IMR-90 (cell line): ENCODE results near the gene MRTO4. TPM values are rescaled to one million over a fixed set of nuclear protein-coding genes. Genes with fewer than 3 reads are reported as not detected.

Experiments used
- ATAC-seq: fragments of 200-7000 bp; cut with Tn5 transposase; 2 replicates; pipeline ENCODE4 v1.9.1; 2020; ENCODE audit warnings: low read depth, mild to moderate bottlenecking, moderate library complexity
- BruUV-seq: library from RNA; stranded (reverse); fragments of 400-500 nt; replicated peaks from 2 replicates; lab custom pipeline; 2021; lab: Mats Ljungman, UMichigan
- CTCF ChIA-PET: fragments of 300-600 bp; formaldehyde crosslinking; extraction: SDS; loops from one replicate; lab custom pipeline; 2021; ENCODE audit warnings: antibody characterized with exemption; lab: Yijun Ruan, JAX
- POLR2A ChIA-PET: fragments of 300-600 bp; sonication (Branson Sonifier 250); formaldehyde crosslinking; loops from one replicate; lab custom pipeline; 2022; ENCODE audit warnings: antibody characterized with exemption; ENCODE audit not compliant: unreplicated experiment; lab: Charles Lee
- DNase-seq: peaks from one replicate; pipeline ENCODE4 v3.0.0; 2013
- H2AFZ ChIP-seq: replicated peaks from 2 replicates; pipeline ENCODE3; 2013; ENCODE audit warnings: low read length, mild to moderate bottlenecking; ENCODE audit not compliant: poor library complexity
- H2AK5ac ChIP-seq: 2 replicates; pipeline ENCODE4 v1.6.1; 2013; ENCODE audit warnings: low read depth, low read length, inconsistent platforms
- H2AK9ac ChIP-seq: replicated peaks from 2 replicates; pipeline ENCODE3; 2013; ENCODE audit warnings: mild to moderate bottlenecking, low read depth, low read length, moderate library complexity; ENCODE audit not compliant: poor library complexity
- H2BK120ac ChIP-seq: 2 replicates; pipeline ENCODE4 v1.6.1; 2013; ENCODE audit warnings: low read depth, low read length, inconsistent platforms
- H2BK15ac ChIP-seq: 3 replicates; pipeline ENCODE4 v1.6.1; 2013; ENCODE audit warnings: low read depth, low read length, inconsistent platforms
- H2BK20ac ChIP-seq: 2 replicates; pipeline ENCODE4 v1.6.1; 2013; ENCODE audit warnings: low read depth, mild to moderate bottlenecking, inconsistent platforms, low read length, moderate library complexity
- H2BK5ac ChIP-seq: 2 replicates; pipeline ENCODE4 v1.6.1; 2013; ENCODE audit warnings: mild to moderate bottlenecking, low read depth, low read length, inconsistent platforms; ENCODE audit not compliant: poor library complexity, severe bottlenecking
- H3K14ac ChIP-seq: replicated peaks from 2 replicates; pipeline ENCODE4 v1.6.1; 2013; ENCODE audit warnings: low read depth, low read length, inconsistent platforms
- H3K18ac ChIP-seq: 2 replicates; pipeline ENCODE4 v1.6.1; 2013; ENCODE audit warnings: low read depth, low read length, control low read depth
- H3K23ac ChIP-seq: 2 replicates; pipeline ENCODE4 v1.6.1; 2013; ENCODE audit warnings: low read depth, low read length, inconsistent platforms
- H3K27ac ChIP-seq: 2 replicates; pipeline ENCODE4 v1.5.1; 2013; ENCODE audit warnings: mild to moderate bottlenecking, control low read depth, low read length; ENCODE audit not compliant: insufficient read depth
- H3K27me3 ChIP-seq: 2 replicates; pipeline ENCODE4 v1.6.1; 2013; ENCODE audit warnings: low read length; ENCODE audit not compliant: control insufficient read depth, insufficient read depth
- H3K36me3 ChIP-seq: 2 replicates; pipeline ENCODE4 v1.6.1; 2013; ENCODE audit warnings: low read length, mixed read lengths; ENCODE audit not compliant: control insufficient read depth, insufficient read depth
- H3K4ac ChIP-seq: 2 replicates; pipeline ENCODE4 v1.6.1; 2013; ENCODE audit warnings: low read depth, low read length, inconsistent platforms
- H3K4me1 ChIP-seq: 2 replicates; pipeline ENCODE4 v1.6.1; 2013; ENCODE audit warnings: low read length, mixed read lengths; ENCODE audit not compliant: control insufficient read depth, insufficient read depth
- H3K4me2 ChIP-seq: 2 replicates; pipeline ENCODE4 v1.6.1; 2013; ENCODE audit warnings: low read depth, mild to moderate bottlenecking, control low read depth, low read length, moderate library complexity
- H3K4me3 ChIP-seq: 2 replicates; pipeline ENCODE4 v1.5.1; 2013; ENCODE audit warnings: low read depth, mild to moderate bottlenecking, control low read depth, low read length, moderate library complexity; ENCODE audit not compliant: insufficient read depth
- H3K56ac ChIP-seq: 2 replicates; pipeline ENCODE4 v1.6.1; 2013; ENCODE audit warnings: low read length, inconsistent platforms; ENCODE audit not compliant: insufficient read depth; ENCODE audit errors: extremely low read depth
- H3K79me1 ChIP-seq, 2 experiments: 2 replicates each; pipeline ENCODE4 v1.6.1; 2013; ENCODE audit warnings: low read length in 2 of 2, inconsistent platforms in 1 of 2, low read depth in 1 of 2
- H3K9ac ChIP-seq: 2 replicates; pipeline ENCODE4 v1.6.1; 2013; ENCODE audit warnings: low read depth, low read length, control low read depth
- H3K9me1 ChIP-seq: 2 replicates; pipeline ENCODE4 v1.6.1; 2013; ENCODE audit warnings: low read length, inconsistent platforms; ENCODE audit not compliant: insufficient read depth
- H3K9me3 ChIP-seq: 2 replicates; pipeline ENCODE4 v1.6.1; 2013; ENCODE audit warnings: low read length; ENCODE audit not compliant: control insufficient read depth, insufficient read depth
- H4K20me1 ChIP-seq: 2 replicates; pipeline ENCODE4 v1.6.1; 2013; ENCODE audit warnings: low read length, inconsistent platforms; ENCODE audit not compliant: insufficient read depth
- H4K5ac ChIP-seq: 2 replicates; pipeline ENCODE4 v1.6.1; 2013; ENCODE audit warnings: mild to moderate bottlenecking, low read depth, low read length, control low read depth
- H4K8ac ChIP-seq, 2 experiments: 2 replicates each; pipeline ENCODE4 v1.6.1; 2013; ENCODE audit warnings: low read depth in 2 of 2, low read length in 2 of 2, control low read depth in 1 of 2, inconsistent platforms in 1 of 2
- H4K91ac ChIP-seq: 2 replicates; pipeline ENCODE4 v1.6.1; 2013; ENCODE audit warnings: low read depth, low read length, inconsistent platforms; ENCODE audit not compliant: insufficient read depth
- BHLHE40 ChIP-seq: fragments of 150-350 bp; IDR thresholded peaks from 2 replicates; pipeline ENCODE4 v1.6.1; 2016; ENCODE audit warnings: mild to moderate bottlenecking, low read depth, low read length
- CEBPB ChIP-seq: IDR thresholded peaks from 2 replicates; pipeline ENCODE4 v1.6.1; 2012; ENCODE audit warnings: low read depth, low read length, improper control_type of control experiment
- CHD1 ChIP-seq: IDR thresholded peaks from 2 replicates; pipeline ENCODE4 v1.6.1; 2012; ENCODE audit warnings: low read depth, low read length, improper control_type of control experiment
- CTCF ChIP-seq: conservative IDR thresholded peaks from 2 replicates; pipeline ENCODE4 v1.5.1; 2012; ENCODE audit warnings: mild to moderate bottlenecking, low read depth, low read length, improper control_type of control experiment
- ELK1 ChIP-seq: fragments of 150-350 bp; IDR thresholded peaks from 2 replicates; pipeline ENCODE4 v1.6.1; 2016; ENCODE audit warnings: low read depth, mild to moderate bottlenecking, low read length, moderate library complexity, borderline replicate concordance
- FOS ChIP-seq: fragments of 150-350 bp; IDR thresholded peaks from 2 replicates; pipeline ENCODE4 v1.6.1; 2016; ENCODE audit warnings: low read depth, low read length
- MAFK ChIP-seq: IDR thresholded peaks from 2 replicates; pipeline ENCODE4 v1.6.1; 2012; ENCODE audit warnings: low read depth, low read length, improper control_type of control experiment
- MAZ ChIP-seq: IDR thresholded peaks from 2 replicates; pipeline ENCODE4 v1.6.1; 2012; ENCODE audit warnings: low read depth, mild to moderate bottlenecking, low read length, improper control_type of control experiment, moderate library complexity, borderline replicate concordance
- MXI1 ChIP-seq: IDR thresholded peaks from 2 replicates; pipeline ENCODE4 v1.6.1; 2012; ENCODE audit warnings: low read depth, mild to moderate bottlenecking, low read length, moderate library complexity, borderline replicate concordance
- NFE2L2 ChIP-seq: fragments of 150-350 bp; IDR thresholded peaks from 2 replicates; pipeline ENCODE4 v1.6.1; 2016; ENCODE audit warnings: low read depth, mild to moderate bottlenecking, low read length
- POLR2A ChIP-seq: IDR thresholded peaks from 2 replicates; pipeline ENCODE4 v1.6.1; 2012; ENCODE audit warnings: mild to moderate bottlenecking, low read depth, low read length
- RAD21 ChIP-seq: IDR thresholded peaks from 2 replicates; pipeline ENCODE4 v1.6.1; 2012; ENCODE audit warnings: low read length, improper control_type of control experiment
- RCOR1 ChIP-seq: IDR thresholded peaks from 2 replicates; pipeline ENCODE4 v1.6.1; 2012; ENCODE audit warnings: mild to moderate bottlenecking, low read length, improper control_type of control experiment; ENCODE audit not compliant: insufficient replicate concordance
- RFX5 ChIP-seq: IDR thresholded peaks from 2 replicates; pipeline ENCODE4 v1.8.0; 2012; ENCODE audit warnings: low read depth, mild to moderate bottlenecking, low read length, moderate library complexity
- SMC3 ChIP-seq: fragments of 150-350 bp; IDR thresholded peaks from 2 replicates; pipeline ENCODE4 v1.6.1; 2016; ENCODE audit warnings: low read depth, mild to moderate bottlenecking, antibody characterized with exemption, low read length, moderate library complexity
- WGBS, 2 experiments: methylation state at CpG; one replicate each; pipeline versions ENCODE4 v1.1.5 to v1.1.7; 2013; ENCODE audit warnings: missing lambda C conversion rate in 2 of 2; ENCODE audit not compliant: insufficient read length in 1 of 2; ENCODE audit errors: extremely low coverage in 2 of 2; 5-methylcytosine and 5-hydroxymethylcytosine counted together
- dilution Hi-C: fragments of 300-500 bp; cut with HindIII; formaldehyde crosslinking; loops from one replicate; pipeline ENCODE4 v1.14.3; 2018; ENCODE audit warnings: low sequenced_read_pairs; ENCODE audit not compliant: unreplicated experiment
- in situ Hi-C: fragments of 300-500 bp; cut with MboI; formaldehyde crosslinking; loops from 3 replicates; pipeline ENCODE4 v1.14.3; 2019; ENCODE audit warnings: low sequenced_read_pairs, inconsistent platforms, mixed read lengths
- intact Hi-C: fragments of 100-400 bp; cut with micrococcal nuclease; formaldehyde crosslinking; loops from 2 replicates; pipeline ENCODE4 v1.10.0; 2022
- polyA plus RNA-seq, 3 experiments: library from polyadenylated mRNA; depleted of rRNA; stranded (reverse); fragments of >200 nt; gene quantifications; 2 replicates each; pipeline ENCODE4 v1.2.3, GENCODE V29; 2012; ENCODE audit warnings: low replicate concordance in 1 of 3
- total RNA-seq: library from RNA; depleted of rRNA; stranded (reverse); fragments of >200 nt; gene quantifications from 2 replicates; pipeline ENCODE4 v1.2.3, GENCODE V29; 2012
- TF ChIP-seq, protein P1 (sequence below): fragments of 150-350 bp; IDR thresholded peaks from 2 replicates; pipeline ENCODE4 v1.6.1; 2017; ENCODE audit warnings: mild to moderate bottlenecking, antibody characterized with exemption, low read length, low read depth

The MRTO4 gene
- total and polyA plus RNA-seq, 2 of the 4 experiments (the other 2 are of a cell fraction): 48.0 to 58.1 TPM

- dilution Hi-C loops (no loop called here), intact Hi-C loops (no loop called here), in situ Hi-C loops (no loop called here)
- Histone ChIP-seq H3K4ac (no peak overlapping the region), H3K27me3 (no peaks in the 10 kb centered on the region), H3K36me3 (peaks cover 41% of the 10 kb centered on the region), H3K56ac (no peak overlapping the region), H3K23ac (no peak overlapping the region), H2AK9ac (no peak overlapping the region), H4K91ac (no peak overlapping the region), H3K79me1 (peaks cover 12 to 38% of the 10 kb centered on the region in 2 experiments), H3K9ac (no peak overlapping the region), H4K5ac (no peak overlapping the region), H2BK20ac (no peak overlapping the region), H3K4me2 (no peak overlapping the region), H2BK120ac (no peak overlapping the region), H3K14ac (no peak overlapping the region), H2AFZ (no peak overlapping the region), H2BK5ac (no peak overlapping the region), H3K27ac (no peak overlapping the region), H3K9me3 (no peaks in the 10 kb centered on the region), H3K18ac (no peak overlapping the region), H3K9me1 (peaks cover 13% of the 10 kb centered on the region; the same call in 1 of the 2 replicates), H3K4me1 (peaks cover 3% of the 10 kb centered on the region; the same call in 1 of the 2 replicates), H3K4me3 (no peak overlapping the region), H4K20me1 (peaks cover 22% of the 10 kb centered on the region), H2BK15ac (no peak overlapping the region), H4K8ac (no peak overlapping the region), H2AK5ac (no peak overlapping the region)
- ChIA-PET CTCF (no interaction called here), POLR2A (no interaction called here)
- DNase-seq (no peak), ATAC-seq (no peak)
- no TSS peak for BruUV-seq
- WGBS, 2 experiments: 94% methylated on average over 3 of the region's 10 CpGs; no CpG with 5 or more reads in 1 of the 2 experiments
- TF ChIP-seq MXI1: no peak
- no peak for TF ChIP-seq RAD21
- no peak for TF ChIP-seq ELK1
- TF ChIP-seq POLR2A: no peak
- no peak for TF ChIP-seq NFE2L2
- no peak for TF ChIP-seq CHD1
- TF ChIP-seq MAZ: no peak
- no peak for TF ChIP-seq MAFK
- no peak for TF ChIP-seq CEBPB
- no peak for TF ChIP-seq CTCF
- TF ChIP-seq, protein P1, sequence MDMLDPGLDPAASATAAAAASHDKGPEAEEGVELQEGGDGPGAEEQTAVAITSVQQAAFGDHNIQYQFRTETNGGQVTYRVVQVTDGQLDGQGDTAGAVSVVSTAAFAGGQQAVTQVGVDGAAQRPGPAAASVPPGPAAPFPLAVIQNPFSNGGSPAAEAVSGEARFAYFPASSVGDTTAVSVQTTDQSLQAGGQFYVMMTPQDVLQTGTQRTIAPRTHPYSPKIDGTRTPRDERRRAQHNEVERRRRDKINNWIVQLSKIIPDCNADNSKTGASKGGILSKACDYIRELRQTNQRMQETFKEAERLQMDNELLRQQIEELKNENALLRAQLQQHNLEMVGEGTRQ: no peak
- TF ChIP-seq SMC3: no peak
- TF ChIP-seq FOS: no peak
- TF ChIP-seq RCOR1: no peak
- TF ChIP-seq RFX5: no peak
- no peak for TF ChIP-seq BHLHE40
Observed at GRCh38 chr1:19258353-19258752, 6.7 kb downstream of the MRTO4 start.
